Neutrophil (primary cell): Measurements from ENCODE around the gene BTBD9.

Experiments
- H3K27ac ChIP-seq: fragments of 200-600 bp; sonication (generic); 2 replicates; pipeline ENCODE4 v1.5.1; 2016; ENCODE audit warnings: mild to moderate bottlenecking, moderate library complexity
- H3K27me3 ChIP-seq: fragments of 200-600 bp; sonication (generic); 2 replicates; pipeline ENCODE4 v1.6.0; 2016; ENCODE audit warnings: mild to moderate bottlenecking
- H3K36me3 ChIP-seq: fragments of 200-600 bp; sonication (generic); 2 replicates; pipeline ENCODE4 v1.5.1; 2017
- H3K4me1 ChIP-seq, 2 experiments: fragments of 200-600 bp in 1 of 2; sonication (generic) in 1 of 2; 1 replicate in 1 of 2; 2 replicates in 1 of 2; pipeline versions ENCODE4 v1.5.1 to v1.6.1; 2013 to 2016; ENCODE audit warnings: low read depth in 1 of 2, low read length in 1 of 2, mild to moderate bottlenecking in 1 of 2, moderate library complexity in 1 of 2; ENCODE audit not compliant: control insufficient read depth in 1 of 2, insufficient read depth in 1 of 2
- H3K4me3 ChIP-seq, 2 experiments: fragments of 200-600 bp in 1 of 2; sonication (generic) in 1 of 2; 1 replicate in 1 of 2; 2 replicates in 1 of 2; pipeline ENCODE4 v1.5.1; 2013 to 2016; ENCODE audit warnings: low read depth in 1 of 2, low read length in 1 of 2, mild to moderate bottlenecking in 1 of 2, moderate library complexity in 1 of 2
- H3K9me3 ChIP-seq: fragments of 200-600 bp; sonication (generic); 2 replicates; pipeline ENCODE4 v1.5.1; 2016
- TF ChIP-seq, protein P1 (sequence below): fragments of 200-600 bp; sonication (generic); IDR thresholded peaks from 2 replicates; pipeline ENCODE4 v1.5.1; 2016; ENCODE audit warnings: antibody characterized with exemption

The BTBD9 gene

DNA sequence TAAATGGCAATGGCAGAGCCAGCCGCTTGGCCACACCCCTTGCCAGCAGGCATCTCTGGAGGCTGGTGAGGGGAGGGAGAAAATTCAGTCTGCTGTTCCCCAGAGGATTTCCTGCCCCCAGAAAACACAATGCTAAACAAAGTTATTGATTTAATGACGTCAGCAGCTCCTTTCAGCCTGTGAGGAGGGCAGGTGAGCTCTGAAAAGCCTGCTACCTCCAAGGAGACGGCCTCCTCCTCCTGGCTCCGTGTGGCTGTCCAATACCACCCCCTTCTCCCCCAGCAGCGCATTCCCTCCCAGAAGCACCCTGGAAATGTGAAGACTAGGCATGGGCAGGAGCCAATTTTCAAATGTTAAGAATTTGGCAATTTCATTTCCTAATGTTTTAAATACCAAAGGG, 427.1 kb downstream of the BTBD9 start:
- no peaks in the 10 kb centered on the region for H3K9me3 ChIP-seq
- H3K36me3 ChIP-seq = no peaks in the 10 kb centered on the region
- no peak overlapping the region for H3K4me3 ChIP-seq
- no peaks in the 10 kb centered on the region for H3K27me3 ChIP-seq
- TF ChIP-seq, protein P1, sequence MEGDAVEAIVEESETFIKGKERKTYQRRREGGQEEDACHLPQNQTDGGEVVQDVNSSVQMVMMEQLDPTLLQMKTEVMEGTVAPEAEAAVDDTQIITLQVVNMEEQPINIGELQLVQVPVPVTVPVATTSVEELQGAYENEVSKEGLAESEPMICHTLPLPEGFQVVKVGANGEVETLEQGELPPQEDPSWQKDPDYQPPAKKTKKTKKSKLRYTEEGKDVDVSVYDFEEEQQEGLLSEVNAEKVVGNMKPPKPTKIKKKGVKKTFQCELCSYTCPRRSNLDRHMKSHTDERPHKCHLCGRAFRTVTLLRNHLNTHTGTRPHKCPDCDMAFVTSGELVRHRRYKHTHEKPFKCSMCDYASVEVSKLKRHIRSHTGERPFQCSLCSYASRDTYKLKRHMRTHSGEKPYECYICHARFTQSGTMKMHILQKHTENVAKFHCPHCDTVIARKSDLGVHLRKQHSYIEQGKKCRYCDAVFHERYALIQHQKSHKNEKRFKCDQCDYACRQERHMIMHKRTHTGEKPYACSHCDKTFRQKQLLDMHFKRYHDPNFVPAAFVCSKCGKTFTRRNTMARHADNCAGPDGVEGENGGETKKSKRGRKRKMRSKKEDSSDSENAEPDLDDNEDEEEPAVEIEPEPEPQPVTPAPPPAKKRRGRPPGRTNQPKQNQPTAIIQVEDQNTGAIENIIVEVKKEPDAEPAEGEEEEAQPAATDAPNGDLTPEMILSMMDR = no peak
- no peaks in the 10 kb centered on the region for H3K4me1 ChIP-seq
- H3K27ac ChIP-seq = no peak overlapping the region

DNA sequence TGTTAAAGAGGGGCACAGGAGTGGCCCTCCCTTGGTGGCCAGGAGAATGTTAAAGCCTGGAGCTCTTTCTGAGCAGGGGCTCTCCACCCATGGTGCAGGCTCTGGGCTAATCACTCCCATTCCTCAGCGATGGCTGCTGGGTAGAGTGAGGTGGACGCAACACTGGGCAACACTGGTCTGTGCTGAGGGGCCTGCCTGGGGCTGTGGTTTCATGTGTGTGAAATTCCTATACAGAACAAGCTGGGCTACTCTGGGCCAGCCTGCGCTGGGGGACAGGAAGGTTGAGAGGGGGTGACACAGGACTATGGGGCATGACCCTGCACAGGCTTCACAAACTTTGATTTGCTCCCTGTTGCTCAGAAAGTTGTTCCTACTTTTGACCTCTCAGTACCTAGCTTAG, 427.6 kb downstream of the BTBD9 start:
- no peaks in the 10 kb centered on the region for H3K9me3 ChIP-seq
- TF ChIP-seq, protein P1 = no peak
- no peak overlapping the region for H3K4me3 ChIP-seq
- H3K4me1 ChIP-seq = no peaks in the 10 kb centered on the region
- H3K27ac ChIP-seq = no peak overlapping the region
- no peaks in the 10 kb centered on the region for H3K27me3 ChIP-seq
- no peaks in the 10 kb centered on the region for H3K36me3 ChIP-seq

- no peaks in the 10 kb centered on the region for H3K4me1 ChIP-seq
- no peaks in the 10 kb centered on the region for H3K36me3 ChIP-seq
- no peaks in the 10 kb centered on the region for H3K27me3 ChIP-seq
- TF ChIP-seq, protein P1 = no peak
- no peak overlapping the region for H3K27ac ChIP-seq
- H3K9me3 ChIP-seq = no peaks in the 10 kb centered on the region
- no peak overlapping the region for H3K4me3 ChIP-seq
Observed at GRCh38 chr6:38209371-38210260, 430.1 kb downstream of the BTBD9 start.

- TF ChIP-seq, protein P1 = no peak
- Histone ChIP-seq H3K27ac (no peak overlapping the region), H3K9me3 (no peaks in the 10 kb centered on the region), H3K27me3 (no peaks in the 10 kb centered on the region), H3K4me3 (no peak overlapping the region), H3K4me1 (no peaks in the 10 kb centered on the region), H3K36me3 (no peaks in the 10 kb centered on the region)
Observed at GRCh38 chr6:38208028-38208427, 431.7 kb downstream of the BTBD9 start.

GRCh38 chr6:38207375-38207774, 432.4 kb downstream of the BTBD9 start:
- no peak overlapping the region for H3K27ac ChIP-seq
- no peaks in the 10 kb centered on the region for H3K4me1 ChIP-seq
- TF ChIP-seq, protein P1 = no peak
- H3K36me3 ChIP-seq = no peaks in the 10 kb centered on the region
- H3K9me3 ChIP-seq = no peaks in the 10 kb centered on the region
- H3K27me3 ChIP-seq = no peaks in the 10 kb centered on the region
- no peak overlapping the region for H3K4me3 ChIP-seq
